ENCODE results near the gene FOSL1. TPM values are rescaled to one million over a fixed set of nuclear protein-coding genes. Genes with fewer than 3 reads are reported as not detected.

The FOSL1 gene
- total RNA-seq, 1 experiment from 2014 or later = 2.7 TPM

GRCh38 chr11:65859095-65859811, 40.9 kb downstream of the FOSL1 start:
- H3K36me3 Mint-ChIP-seq (ENCODE audit: insufficient read depth, unreplicated experiment) = peaks cover 81% of the 10 kb centered on the region
- H3K4me1 ChIP-seq = peaks cover 15% of the 10 kb centered on the region
- DNase-seq = peak; percentile 98 to 99

GRCh38 chr11:65858681-65859087, 41.5 kb downstream of the FOSL1 start:
- no peak for TF ChIP-seq CTCF (IDR thresholded peaks at IDR 0.05; ENCODE audit: insufficient read depth in 1 of 2, low read depth in 1 of 2, low read length in 1 of 2, severe bottlenecking in 1 of 2, unreplicated experiment in 1 of 2)
- Mint-ChIP-seq H3K27me3 (ENCODE audit: insufficient read depth, unreplicated experiment) (no peaks in the 10 kb centered on the region), H3K27ac (ENCODE audit: unreplicated experiment) (peak overlapping the region; percentile 95), H3K9me3 (ENCODE audit: unreplicated experiment) (no peaks in the 10 kb centered on the region), H3K4me3 (ENCODE audit: unreplicated experiment) (peak overlapping the region; percentile 97), H3K36me3 (ENCODE audit: insufficient read depth, unreplicated experiment) (peaks cover 81% of the 10 kb centered on the region), H3K4me1 (ENCODE audit: low read depth, unreplicated experiment) (peaks cover 36% of the 10 kb centered on the region)
- CTCF ChIA-PET = interaction anchor here (0.8 to 7.7 kb wide), 7 partner anchors 12 to 147 kb away, joined by 3 to 241 read pairs (median 11); partner anchors contain the start of genes AP5B1, CCDC85B, FIBP and KAT5
- Histone ChIP-seq H3K9me3 (no peaks in the 10 kb centered on the region), H3K27me3 (replicated peaks; ENCODE audit: control insufficient read depth, insufficient read depth, low read length) (no peaks in the 10 kb centered on the region), H3K4me1 (peaks cover 15% of the 10 kb centered on the region), H3K36me3 (ENCODE audit: control insufficient read depth, insufficient read depth, low read length) (peaks cover 6% of the 10 kb centered on the region; the same call in 1 of the 2 replicates), H3K4me3 (ENCODE audit: low read depth, low read length) (peak overlapping the region; percentile 87)
- BruUV-seq (replicated peaks) = no TSS peak
- intact Hi-C loops (cut with micrococcal nuclease; ENCODE audit: unreplicated experiment) = loop anchor here (1.0 to 5.0 kb wide), 3 partner anchors 40 to 206 kb away; partner anchors contain the start of gene KAT5
- no peak for DNase-seq
- POLR2A ChIA-PET = interaction anchor here (0.5 to 3.0 kb wide), 23 partner anchors 7 to 196 kb away, joined by 3 to 43 read pairs (median 6); partner anchors contain the start of genes CCDC85B, FIBP, KAT5 and RELA

More at GRCh38 chr11:65859095-65859811, 40.9 kb downstream of the FOSL1 start:
- intact Hi-C loops (cut with micrococcal nuclease; ENCODE audit: unreplicated experiment) = loop anchor here (2.0 to 5.0 kb wide), 2 partner anchors 40 to 207 kb away; no protein-coding TSS in a partner anchor
- Mint-ChIP-seq H3K27me3 (ENCODE audit: insufficient read depth, unreplicated experiment) (no peaks in the 10 kb centered on the region), H3K4me1 (ENCODE audit: low read depth, unreplicated experiment) (peaks cover 30% of the 10 kb centered on the region), H3K9me3 (ENCODE audit: unreplicated experiment) (no peaks in the 10 kb centered on the region), H3K27ac (ENCODE audit: unreplicated experiment) (peak overlapping the region; percentile 95), H3K4me3 (ENCODE audit: unreplicated experiment) (peak overlapping the region; percentile 97)
- ChIA-PET POLR2A (interaction anchor here (0.5 to 3.0 kb wide), 23 partner anchors 10 to 437 kb away, joined by 3 to 43 read pairs (median 6); partner anchors contain the start of genes BANF1, CCDC85B, CTSW and FIBP), CTCF (interaction anchor here (0.7 to 7.7 kb wide), 28 partner anchors 8 to 196 kb away, joined by 3 to 241 read pairs (median 5); partner anchors contain the start of genes AP5B1, BANF1, CCDC85B and CTSW)
- Histone ChIP-seq H3K36me3 (ENCODE audit: control insufficient read depth, insufficient read depth, low read length) (peaks cover 5% of the 10 kb centered on the region; the same call in 1 of the 2 replicates), H3K27me3 (replicated peaks; ENCODE audit: control insufficient read depth, insufficient read depth, low read length) (no peaks in the 10 kb centered on the region), H3K9me3 (no peaks in the 10 kb centered on the region), H3K4me3 (ENCODE audit: low read depth, low read length) (peak overlapping the region; percentile 87)
- BruUV-seq (replicated peaks) = no TSS peak
- peak in 1 of 2 experiments; percentile 31 for TF ChIP-seq CTCF (IDR thresholded peaks at IDR 0.05; ENCODE audit: insufficient read depth in 1 of 2, low read depth in 1 of 2, low read length in 1 of 2, severe bottlenecking in 1 of 2, unreplicated experiment in 1 of 2)

Measured in Caco-2 (cell line).